ENCODE data around the gene FMN1. TPM values are rescaled to one million over a fixed set of nuclear protein-coding genes. Genes with fewer than 3 reads are reported as not detected.

Gene FMN1
- total and polyA plus RNA-seq, 7 donors = 3.0 to 19.9 (median 6.7) TPM

DNA sequence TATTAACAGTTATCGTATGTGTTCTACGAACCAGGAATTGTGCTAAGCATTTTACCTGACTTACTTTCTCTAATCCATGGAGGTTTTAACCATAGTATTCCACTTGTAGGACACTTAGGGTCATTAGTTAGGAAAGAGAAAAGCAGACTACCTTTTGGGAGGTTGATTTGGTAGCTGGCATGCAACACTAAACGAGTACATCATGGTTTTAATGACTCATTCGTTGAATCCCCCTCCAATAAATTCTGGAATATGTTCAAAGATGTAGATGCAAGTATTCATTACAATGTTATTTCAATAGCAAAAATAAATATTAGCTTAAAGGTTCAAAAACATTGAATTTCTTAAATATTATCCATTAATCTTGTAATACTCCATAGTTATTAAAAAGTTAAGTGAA, 162.5 kb downstream of the FMN1 start:
- intact Hi-C loops (cut with DNase I) = no loop called here
- Histone ChIP-seq H3K4me3 (no peak overlapping the region), H3K9me3 (no peaks in the 10 kb centered on the region), H3K27me3 (no peaks in the 10 kb centered on the region), H3K4me1 (no peaks in the 10 kb centered on the region), H3K27ac (no peak overlapping the region), H3K36me3 (no peaks in the 10 kb centered on the region)
- no peak for DNase-seq
- TF ChIP-seq, protein P1, sequence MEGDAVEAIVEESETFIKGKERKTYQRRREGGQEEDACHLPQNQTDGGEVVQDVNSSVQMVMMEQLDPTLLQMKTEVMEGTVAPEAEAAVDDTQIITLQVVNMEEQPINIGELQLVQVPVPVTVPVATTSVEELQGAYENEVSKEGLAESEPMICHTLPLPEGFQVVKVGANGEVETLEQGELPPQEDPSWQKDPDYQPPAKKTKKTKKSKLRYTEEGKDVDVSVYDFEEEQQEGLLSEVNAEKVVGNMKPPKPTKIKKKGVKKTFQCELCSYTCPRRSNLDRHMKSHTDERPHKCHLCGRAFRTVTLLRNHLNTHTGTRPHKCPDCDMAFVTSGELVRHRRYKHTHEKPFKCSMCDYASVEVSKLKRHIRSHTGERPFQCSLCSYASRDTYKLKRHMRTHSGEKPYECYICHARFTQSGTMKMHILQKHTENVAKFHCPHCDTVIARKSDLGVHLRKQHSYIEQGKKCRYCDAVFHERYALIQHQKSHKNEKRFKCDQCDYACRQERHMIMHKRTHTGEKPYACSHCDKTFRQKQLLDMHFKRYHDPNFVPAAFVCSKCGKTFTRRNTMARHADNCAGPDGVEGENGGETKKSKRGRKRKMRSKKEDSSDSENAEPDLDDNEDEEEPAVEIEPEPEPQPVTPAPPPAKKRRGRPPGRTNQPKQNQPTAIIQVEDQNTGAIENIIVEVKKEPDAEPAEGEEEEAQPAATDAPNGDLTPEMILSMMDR (IDR thresholded peaks at IDR 0.05) = no peak
- no peak for TF ChIP-seq EP300 (IDR thresholded peaks at IDR 0.05)
- no peak for TF ChIP-seq POLR2A (IDR thresholded peaks at IDR 0.05)
- TF ChIP-seq POLR2AphosphoS5 (IDR thresholded peaks at IDR 0.05) = no peak
- 77% methylated on average over 4 of the region's 4 CpGs for WGBS, 2 donors

DNA sequence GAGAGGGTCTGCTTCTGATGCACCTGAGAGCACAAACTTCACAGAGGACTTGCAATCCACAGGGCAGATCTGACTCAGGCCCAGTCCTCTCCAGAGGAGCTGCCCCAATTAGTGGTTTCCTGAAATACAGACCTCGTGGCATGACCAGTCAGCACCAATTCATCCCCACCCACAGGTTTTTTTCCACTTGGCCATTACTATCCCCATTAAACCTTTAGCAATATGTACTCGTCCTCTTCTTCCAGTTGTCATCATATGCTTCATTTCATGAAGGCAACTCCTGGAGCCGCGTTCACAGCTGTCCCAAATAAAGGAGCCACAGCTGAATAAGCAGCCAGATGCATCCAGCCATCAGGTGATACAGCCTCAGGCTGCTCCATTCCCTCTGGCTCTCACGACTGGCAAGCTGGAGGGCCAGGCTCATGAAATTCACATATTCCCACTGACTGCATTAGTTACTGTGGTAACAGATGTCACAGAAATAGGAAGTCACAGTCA, 163.1 kb downstream of the FMN1 start:
- Histone ChIP-seq H3K9me3 (no peaks in the 10 kb centered on the region), H3K27me3 (no peaks in the 10 kb centered on the region), H3K27ac (no peak overlapping the region), H3K4me3 (no peak overlapping the region), H3K36me3 (no peaks in the 10 kb centered on the region), H3K4me1 (no peaks in the 10 kb centered on the region)
- no peak for DNase-seq
- no peak for TF ChIP-seq POLR2AphosphoS5 (IDR thresholded peaks at IDR 0.05)
- TF ChIP-seq, protein P1 (IDR thresholded peaks at IDR 0.05) = no peak
- intact Hi-C loops (cut with DNase I) = no loop called here
- WGBS, 2 donors = 73 to 76% methylated on average over 5 of the region's 5 CpGs

DNA sequence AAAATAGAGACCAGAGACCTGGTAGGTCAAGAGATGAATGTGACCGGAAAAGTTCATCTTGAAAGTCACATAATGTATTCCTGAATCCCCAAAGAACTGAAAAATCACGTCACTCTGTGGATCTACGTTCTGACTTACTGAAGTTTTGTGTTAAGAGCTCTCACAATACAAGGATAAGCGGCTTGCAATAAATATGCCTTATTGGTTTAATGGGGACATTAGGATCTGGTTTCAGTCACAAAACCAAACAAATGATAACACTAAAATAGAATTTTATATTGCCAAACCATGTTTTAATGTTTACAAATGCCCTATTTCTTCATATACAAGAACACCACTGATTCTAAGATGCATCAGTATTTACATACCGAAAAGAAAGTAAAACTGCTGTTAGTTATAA, 164.2 kb downstream of the FMN1 start:
- no peak for TF ChIP-seq POLR2AphosphoS5 (IDR thresholded peaks at IDR 0.05)
- no peak for TF ChIP-seq POLR2A (IDR thresholded peaks at IDR 0.05)
- no peak for TF ChIP-seq EP300 (IDR thresholded peaks at IDR 0.05)
- TF ChIP-seq, protein P1 (IDR thresholded peaks at IDR 0.05) = no peak
- Histone ChIP-seq H3K9me3 (no peaks in the 10 kb centered on the region), H3K27ac (no peak overlapping the region), H3K4me1 (no peaks in the 10 kb centered on the region), H3K36me3 (no peaks in the 10 kb centered on the region), H3K4me3 (no peak overlapping the region), H3K27me3 (no peaks in the 10 kb centered on the region)
- no peak for DNase-seq
- intact Hi-C loops (cut with DNase I) = no loop called here
- 82 to 90% methylated on average over 5 of the region's 5 CpGs for WGBS, 2 donors

DNA sequence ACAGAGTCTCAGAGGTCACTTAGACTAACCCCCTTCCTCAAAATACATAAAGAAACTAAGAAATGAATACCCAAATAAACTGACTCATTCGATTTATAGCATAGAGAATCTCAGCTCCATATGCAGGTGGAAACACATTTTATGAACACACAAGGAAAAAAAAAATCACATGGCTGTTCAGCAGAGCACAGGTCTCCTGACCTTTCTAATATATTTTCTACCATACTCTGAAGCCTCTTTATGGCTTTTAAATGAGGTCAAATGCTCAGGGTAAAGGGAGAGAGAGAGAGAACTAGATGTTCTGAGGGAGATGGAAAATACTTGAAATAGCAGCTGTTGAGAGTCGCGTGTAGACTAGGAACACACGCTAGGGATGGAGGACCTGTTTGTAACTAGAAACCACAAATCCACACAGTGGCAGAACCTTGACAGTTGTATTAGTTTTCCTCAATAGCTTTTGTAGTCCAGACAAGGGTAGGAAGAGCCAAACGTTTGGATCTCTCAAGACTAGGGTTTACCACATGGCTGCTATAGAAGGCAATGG, 165.3 kb downstream of the FMN1 start:
- TF ChIP-seq, protein P1 (IDR thresholded peaks at IDR 0.05) = no peak
- TF ChIP-seq POLR2A (IDR thresholded peaks at IDR 0.05) = no peak
- TF ChIP-seq EP300 (IDR thresholded peaks at IDR 0.05) = no peak
- no peak for TF ChIP-seq POLR2AphosphoS5 (IDR thresholded peaks at IDR 0.05)
- Histone ChIP-seq H3K4me3 (no peak overlapping the region), H3K9me3 (no peaks in the 10 kb centered on the region), H3K4me1 (no peaks in the 10 kb centered on the region), H3K27ac (no peak overlapping the region), H3K27me3 (no peaks in the 10 kb centered on the region), H3K36me3 (no peaks in the 10 kb centered on the region)
- intact Hi-C loops (cut with DNase I) = no loop called here
- no peak for DNase-seq
- 19 to 53% methylated on average over 5 of the region's 5 CpGs for WGBS, 2 donors

DNA sequence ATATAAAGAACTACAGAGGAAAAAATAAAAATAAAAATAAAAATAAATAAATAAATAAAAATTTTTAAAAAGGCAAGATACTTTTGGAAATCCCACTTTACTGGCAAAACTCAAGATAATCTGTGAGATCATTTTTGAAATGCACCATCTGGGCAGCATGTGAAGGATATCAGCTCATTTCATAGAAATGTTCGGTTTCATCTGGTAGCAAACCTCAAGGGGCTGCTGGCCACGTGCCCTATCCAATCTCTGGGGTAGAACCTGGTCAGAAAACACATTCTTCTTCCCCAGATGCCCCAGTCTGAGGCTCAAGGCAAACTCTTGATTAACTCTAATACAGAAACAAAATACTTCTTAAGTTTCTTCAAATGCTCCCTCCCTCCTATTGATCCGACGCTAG, 166.0 kb downstream of the FMN1 start:
- TF ChIP-seq EP300 (IDR thresholded peaks at IDR 0.05) (no peak), POLR2A (IDR thresholded peaks at IDR 0.05) (no peak), POLR2AphosphoS5 (IDR thresholded peaks at IDR 0.05) (no peak)
- TF ChIP-seq, protein P1 (IDR thresholded peaks at IDR 0.05) = no peak
- H3K27ac ChIP-seq = no peak overlapping the region
- no peaks in the 10 kb centered on the region for H3K27me3 ChIP-seq
- no peak for DNase-seq
- H3K4me1 ChIP-seq = no peaks in the 10 kb centered on the region
- H3K9me3 ChIP-seq = no peaks in the 10 kb centered on the region
- no peak overlapping the region for H3K4me3 ChIP-seq
- no peaks in the 10 kb centered on the region for H3K36me3 ChIP-seq
- intact Hi-C loops (cut with DNase I) = no loop called here
- WGBS, 2 donors = 46 to 64% methylated on average over 4 of the region's 4 CpGs
